Activated CD8-positive, alpha-beta memory T cell treated with anti-CD3 and anti-CD28 coated beads for 48 hours (primary cell): ENCODE measurements around the gene TEDC1.
"Not testable (repeated sequence)": the region's sequence is repeated elsewhere in the genome, so short reads cannot be mapped to it uniquely, and the experiment has no call there.

Experiments
- DNase-seq, 3 experiments: peaks; one replicate each; pipeline ENCODE4 v3.0.0-alpha.2; 2020; ENCODE audit warnings: low read depth in 2 of 3, low spot score in 2 of 3

The TEDC1 gene

DNA sequence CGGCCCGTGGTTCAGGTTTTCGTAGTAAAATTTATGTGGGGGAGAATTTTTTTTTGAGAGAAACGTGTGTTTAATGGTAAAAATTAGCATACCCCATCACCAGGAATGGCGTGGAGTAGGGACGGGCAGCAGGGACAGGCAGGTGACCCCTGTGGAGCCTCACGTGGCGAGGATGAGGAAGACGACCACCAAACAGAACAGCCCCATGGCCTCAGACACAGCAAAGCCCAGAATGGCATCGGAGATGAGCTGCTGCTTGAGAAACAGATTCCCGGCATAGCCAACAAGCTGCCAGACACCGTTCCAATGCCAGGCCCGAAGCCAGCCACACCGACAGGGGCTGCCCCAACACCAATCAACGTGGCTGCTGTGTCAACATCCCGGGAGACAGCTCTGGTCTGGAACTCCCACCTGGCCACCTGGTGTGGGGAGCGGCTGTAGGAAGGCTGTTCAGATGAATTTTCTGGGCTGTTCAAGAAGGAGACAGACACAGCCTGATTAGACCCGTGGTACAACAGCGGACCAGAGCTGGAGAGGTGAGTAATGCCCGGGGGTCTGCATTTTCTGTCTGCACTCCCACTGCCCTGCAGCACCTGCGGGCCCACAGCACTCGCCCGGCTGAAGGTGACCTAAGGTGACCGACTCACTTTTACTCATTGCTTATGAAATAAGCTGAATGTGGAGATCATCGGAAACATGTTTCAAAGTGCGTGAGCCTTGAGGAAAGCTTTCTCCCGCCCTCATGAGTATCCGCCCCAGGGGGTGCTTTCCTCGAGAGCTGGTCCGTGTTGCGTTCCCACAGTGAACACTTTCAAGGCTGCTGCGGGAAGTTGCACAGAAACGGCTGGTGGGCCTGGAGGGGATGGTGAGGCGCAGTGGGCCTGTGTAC lies 45.9 kb downstream of the TEDC1 start:
- no peak for DNase-seq

DNA sequence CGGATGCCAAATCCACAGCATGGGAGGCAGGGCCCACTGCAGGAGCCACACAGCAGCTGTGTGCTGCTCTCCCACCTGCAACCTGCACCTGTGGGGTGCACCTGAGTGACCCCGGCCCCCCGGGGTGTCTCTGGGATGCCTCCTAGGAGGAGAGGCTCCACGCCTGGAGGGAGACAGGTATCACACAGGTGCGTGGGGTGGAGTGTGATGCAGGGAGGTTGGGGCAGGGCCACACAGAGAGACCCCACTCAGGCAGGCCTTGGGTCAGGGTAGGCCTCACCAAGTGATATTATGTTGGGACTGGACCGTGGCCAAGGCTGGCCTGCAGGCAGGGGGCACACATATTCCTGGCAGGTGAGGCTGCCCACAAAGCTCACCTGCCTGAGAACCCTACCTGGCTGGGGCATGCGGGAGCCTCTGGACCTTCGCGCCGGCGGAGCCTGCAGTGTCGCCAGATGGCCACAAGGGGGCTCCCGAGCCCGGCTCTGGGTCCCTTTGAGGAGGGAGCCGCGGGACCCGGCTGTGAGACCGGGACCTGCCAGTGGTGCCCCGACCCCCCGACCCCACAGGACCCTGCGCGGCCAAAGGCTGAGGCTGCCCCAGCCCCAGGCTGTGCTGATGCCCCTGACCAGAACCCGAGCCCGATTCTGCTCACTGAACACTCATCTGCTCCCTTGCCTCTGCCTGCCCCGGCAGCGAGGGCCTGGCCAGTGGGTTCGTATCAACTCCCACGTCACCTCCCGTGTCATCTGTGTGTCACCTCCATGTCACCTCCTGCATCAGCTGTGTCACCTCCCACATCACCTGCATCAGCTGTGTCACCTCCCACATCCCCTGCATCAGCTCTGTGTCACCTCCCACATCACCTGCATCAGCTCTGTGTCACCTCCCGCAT lies 46.8 kb downstream of the TEDC1 start:
- peak; percentile 43 to 72 (median 69) for DNase-seq

DNA sequence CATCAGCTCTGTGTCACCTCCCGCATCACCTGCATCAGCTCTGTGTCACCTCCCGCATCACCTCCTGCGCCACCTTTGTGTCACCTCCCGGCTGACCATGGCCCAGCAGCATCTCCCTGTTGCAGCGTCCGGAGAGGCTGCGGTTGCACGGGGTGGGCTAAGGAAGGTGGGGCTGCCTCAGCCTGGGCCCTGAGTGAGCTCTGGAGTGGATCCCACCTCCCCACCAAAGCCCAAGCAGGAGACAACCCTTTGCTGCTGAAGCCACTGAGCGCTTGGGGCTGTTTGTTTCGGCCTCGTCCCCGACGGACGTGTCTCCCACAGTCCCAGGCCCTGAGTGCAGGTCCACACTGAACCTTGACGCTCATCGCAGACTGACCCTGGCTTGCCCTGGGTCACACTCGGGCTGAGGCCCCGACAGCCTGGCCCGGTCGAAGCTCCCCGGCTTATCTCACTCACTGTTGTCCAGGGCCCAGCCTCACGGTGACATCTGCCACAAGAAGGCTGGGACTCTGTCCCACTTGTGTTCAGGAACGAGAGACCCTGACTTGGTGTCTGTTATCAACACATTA lies 47.5 kb downstream of the TEDC1 start:
- no peak for DNase-seq

DNA sequence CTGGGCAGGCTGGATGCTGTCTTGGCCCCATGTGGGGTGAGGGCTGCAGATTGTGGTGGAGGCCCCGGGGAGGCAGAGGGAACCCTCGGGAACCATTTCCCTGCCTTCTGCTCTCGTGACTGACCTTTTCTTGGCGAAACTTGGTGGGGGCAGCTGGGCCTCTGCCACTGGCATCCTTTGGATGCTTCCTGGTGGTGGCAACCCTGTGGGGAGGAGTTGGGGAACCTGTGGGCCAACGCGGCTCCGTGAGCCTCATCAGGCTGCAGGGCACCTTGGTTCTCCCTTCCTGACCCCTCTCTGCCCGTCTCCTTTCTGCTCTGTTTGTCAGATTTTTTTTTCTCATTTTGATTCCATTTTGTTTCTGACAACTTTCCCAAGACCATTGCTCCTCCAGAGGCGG lies 49.8 kb downstream of the TEDC1 start:
- DNase-seq = no peak

DNA sequence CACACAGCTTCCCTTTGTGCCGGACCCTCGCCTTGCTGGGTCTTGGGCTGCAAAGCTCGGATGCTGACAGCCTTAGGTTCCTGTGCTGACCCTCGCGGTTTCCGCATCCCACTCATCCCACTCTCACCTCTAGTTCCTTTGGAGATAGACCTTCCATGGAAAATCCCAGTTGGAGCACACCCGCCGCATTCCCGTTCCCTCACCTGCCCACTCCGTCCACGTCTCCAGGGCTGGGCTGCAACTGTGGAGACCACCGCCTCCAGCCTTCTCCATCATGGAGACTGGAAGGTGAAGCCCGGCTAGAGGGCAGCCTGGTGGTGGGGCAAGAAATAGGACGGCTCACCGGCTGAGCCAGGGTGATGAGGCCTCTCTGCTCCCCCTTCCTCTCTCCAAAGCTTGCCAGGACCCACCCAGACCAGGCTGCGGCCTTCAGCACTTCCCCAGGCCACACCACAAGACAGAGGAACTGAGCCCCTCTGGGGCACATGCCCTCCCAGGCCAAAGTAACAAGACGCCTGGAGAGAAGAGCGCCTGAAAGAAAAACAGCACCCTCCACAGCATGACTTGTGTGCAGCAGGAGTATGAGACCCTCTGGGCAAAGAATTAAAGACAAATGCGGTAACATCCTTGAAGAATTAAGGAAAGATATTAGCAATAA lies 50.3 kb downstream of the TEDC1 start:
- no peak for DNase-seq

DNA sequence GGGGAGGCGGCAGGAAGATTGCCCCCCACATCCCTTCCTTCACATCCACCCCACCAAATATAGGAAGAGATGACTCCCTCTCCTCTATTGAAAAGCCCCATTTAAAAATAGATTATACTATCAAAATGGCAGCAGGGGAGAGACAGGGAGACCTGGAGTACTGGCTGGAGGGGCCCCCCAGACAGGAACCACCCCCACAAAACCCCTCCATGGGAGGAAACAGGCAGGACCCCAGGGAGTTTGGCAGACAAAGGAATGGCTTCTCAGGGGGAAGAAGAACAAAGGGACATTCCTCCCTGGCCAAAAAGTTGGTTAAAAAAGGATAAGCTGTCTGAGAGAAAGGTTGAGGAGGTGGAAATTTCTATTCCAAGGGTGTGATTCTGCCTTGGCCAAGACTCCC lies 54.6 kb downstream of the TEDC1 start:
- not testable (repeated sequence) for DNase-seq

DNA sequence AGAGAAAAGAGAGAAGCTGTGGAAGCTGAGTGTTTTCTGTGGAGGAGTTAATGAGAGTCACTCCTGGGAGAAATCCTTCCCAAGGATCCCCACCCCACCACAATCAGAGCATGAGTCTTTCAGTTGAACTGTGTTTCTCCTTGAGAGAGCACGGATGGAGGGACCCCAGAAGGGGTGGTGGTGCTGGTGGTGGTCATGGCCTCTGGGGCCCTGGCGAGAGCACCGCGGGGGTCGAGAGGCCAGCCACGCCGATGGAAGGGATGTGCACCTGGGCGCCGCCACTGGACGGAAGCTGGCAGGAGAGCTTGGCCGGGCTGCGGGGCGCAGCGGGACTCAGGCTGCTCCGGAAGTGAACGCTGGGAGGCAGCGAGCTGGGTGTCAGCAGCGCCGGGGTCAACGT lies 55.4 kb downstream of the TEDC1 start:
- not testable (repeated sequence) for DNase-seq

DNA sequence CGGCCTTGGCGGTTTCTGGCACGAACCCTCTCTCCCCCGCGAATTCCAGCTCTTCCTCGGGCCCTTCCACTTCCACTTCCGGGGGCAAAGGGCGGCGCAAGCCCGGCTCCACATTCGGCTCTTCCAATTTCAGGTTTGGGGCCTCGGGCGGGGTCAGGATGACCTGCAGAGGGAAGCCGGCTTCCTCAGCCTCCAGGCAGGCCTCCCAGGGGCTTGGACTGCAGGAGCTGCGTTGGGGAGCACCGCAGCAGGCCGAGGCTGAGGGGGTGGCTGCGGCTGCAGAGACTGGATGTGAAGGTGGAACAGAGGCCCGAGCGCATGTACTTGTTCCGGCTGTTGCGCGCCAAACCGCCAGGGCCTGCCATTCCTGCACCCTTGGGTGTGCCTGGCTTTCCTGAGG lies 56.0 kb downstream of the TEDC1 start:
- not testable (repeated sequence) for DNase-seq

DNA sequence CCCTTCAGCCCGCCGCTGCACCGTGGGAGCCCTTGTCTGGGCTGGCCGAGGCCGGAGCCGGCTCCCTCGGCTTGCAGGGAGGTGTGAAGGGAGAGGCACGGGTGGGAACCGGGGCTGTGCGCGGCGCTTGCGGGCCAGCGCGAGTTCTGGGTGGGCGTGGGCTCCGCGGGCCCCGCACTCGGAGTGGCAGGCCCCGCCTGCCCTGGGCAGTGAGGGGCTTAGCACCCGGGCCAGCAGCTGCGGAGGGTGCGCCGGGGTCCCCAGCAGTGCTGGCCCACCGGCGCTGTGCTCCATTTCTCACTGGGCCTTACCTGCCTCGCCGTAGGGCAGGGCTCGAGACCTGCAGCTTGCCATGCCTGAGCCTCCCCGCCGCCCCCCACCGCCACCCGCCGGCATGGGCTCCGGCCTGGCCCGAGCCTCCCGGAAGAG lies 56.7 kb downstream of the TEDC1 start:
- DNase-seq = no peak
